ENCODE data around the gene RNF4.

The RNF4 gene

DNA sequence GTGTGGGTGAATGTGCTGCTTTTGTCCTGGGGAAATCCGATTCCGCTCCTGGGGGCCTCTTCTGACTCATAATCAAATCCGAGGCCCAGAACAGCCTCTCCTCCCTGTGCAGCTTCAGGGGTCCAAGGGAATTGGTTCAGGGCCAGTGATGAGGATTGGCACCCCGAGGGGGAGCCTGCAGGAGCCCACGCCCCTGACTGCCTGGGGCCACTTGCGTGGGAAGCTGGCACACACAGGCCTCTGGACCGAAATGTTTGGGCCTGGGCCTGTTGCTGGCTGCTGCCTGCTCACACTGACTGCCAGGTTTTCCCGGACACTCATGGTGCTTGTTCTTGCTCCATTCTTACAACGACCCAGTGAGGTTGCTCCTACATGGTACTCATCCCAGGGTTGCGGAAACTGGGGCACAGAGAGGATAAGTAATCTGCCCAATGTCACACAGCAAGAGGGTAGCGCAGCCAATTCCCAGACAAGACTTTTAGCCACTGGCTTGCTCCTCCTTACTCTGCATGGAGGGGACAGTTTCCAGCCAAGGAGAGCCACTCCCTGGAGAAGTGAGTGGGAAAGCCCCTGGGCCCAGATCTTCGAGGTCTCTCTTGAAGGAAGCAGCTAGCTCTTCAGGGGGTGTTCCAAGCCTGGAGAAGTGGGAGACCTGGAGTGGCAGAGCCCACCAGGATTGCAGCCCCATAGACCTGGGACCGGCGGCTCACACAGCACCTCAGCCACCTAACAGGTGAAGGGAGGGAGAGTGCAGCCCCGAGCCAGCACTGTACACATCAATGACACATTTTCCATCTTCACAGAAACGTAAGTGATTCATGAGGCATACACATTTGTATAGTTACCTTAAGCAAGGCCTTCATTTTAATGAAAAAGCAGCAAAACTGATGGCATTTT lies 29.8 kb upstream of the RNF4 start:
- DNase-seq, result no peak

DNA sequence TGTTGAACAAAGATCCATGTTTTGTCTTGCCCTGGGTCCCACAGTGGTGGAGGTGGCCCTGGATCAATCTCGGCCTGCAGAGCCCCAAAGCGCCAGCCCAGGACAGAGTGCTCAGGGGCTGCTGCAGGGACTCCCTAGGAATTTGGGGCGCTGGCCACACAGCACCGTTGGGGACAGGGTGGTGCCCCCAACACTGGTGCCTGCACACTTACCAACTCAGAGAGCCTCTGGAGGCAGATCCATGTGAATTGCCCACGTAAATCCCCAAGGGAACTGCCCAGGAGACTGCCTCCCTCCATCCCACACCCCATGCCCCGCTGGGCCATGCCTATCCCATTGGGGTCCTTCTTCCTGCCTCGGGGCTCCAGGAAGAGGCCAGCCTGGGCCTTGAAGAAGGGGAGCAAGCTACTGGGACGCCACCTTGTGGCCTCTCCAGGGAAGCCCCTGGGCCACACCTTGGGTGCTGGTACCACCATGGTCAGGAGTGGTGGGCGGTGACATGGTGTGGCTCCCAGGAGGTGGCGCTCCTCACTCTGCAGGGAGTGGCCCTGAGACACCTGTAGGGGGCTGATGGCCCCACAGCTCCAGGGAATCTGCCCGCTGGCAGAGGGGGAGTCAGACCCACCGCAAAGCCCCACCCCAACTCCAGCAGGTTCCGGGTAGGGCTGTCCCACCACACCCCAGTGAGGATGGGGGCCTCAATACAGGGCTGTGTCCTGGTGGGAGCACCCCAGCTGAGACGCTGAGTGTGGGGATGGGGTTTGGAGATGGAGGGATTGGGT lies 27.3 kb upstream of the RNF4 start:
- DNase-seq, result peak; percentile 11

GRCh38 chr4:2442175-2442993 lies 26.5 kb upstream of the RNF4 start:
- no peak for DNase-seq

GRCh38 chr4:2443061-2443730 lies 25.7 kb upstream of the RNF4 start:
- DNase-seq, result no peak

- DNase-seq, result no peak
Observed at GRCh38 chr4:2443956-2444740, 24.8 kb upstream of the RNF4 start.

DNA sequence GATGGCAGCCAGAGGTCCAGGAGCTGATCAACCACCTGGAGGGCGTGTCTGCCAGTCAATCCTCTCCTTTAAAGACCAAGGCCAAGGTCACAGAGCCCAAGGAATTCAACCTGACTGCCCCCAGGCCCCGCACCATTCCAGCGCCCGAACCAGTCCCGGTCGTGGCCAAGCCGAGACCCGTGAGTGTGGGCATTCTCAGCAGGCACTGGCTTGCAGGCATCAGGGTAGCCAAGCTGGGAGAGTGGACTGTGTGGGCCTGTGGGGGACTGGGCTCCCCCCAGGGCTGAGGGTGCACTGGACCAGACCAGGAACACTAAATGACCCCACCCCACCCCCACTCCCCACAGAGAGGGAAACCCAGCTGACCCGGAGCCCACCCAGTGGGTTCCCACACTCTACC lies 23.8 kb upstream of the RNF4 start:
- DNase-seq, result no peak

- DNase-seq, result no peak
Observed at GRCh38 chr4:2445571-2445970, 23.3 kb upstream of the RNF4 start.

GRCh38 chr4:2446656-2447564 lies 22.0 kb upstream of the RNF4 start:
- DNase-seq, result no peak

- DNase-seq, result no peak
Observed at GRCh38 chr4:2448589-2448988, 20.3 kb upstream of the RNF4 start.

DNA sequence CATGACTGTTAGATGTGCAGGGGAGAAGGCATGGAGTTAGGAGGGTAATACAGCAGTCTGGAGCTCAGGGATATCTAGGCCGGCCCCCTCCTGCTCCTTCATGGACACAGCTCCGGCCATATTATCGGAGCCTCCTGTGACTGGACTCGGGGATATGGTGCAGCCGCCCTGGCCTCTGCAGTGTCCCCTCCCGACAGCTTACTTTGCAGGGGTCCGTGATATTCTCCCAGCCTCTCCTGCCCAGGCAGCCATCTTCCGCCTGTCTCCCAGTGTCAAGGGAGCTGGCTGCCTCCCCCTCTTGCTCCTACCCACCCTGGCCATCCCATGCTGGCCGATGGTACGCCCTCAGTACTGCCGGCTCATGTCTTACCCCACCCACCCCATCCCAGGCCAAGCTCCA lies 19.9 kb upstream of the RNF4 start:
- no peak for DNase-seq

GRCh38 chr4:2449511-2450392 lies 19.2 kb upstream of the RNF4 start:
- DNase-seq, result no peak

DNA sequence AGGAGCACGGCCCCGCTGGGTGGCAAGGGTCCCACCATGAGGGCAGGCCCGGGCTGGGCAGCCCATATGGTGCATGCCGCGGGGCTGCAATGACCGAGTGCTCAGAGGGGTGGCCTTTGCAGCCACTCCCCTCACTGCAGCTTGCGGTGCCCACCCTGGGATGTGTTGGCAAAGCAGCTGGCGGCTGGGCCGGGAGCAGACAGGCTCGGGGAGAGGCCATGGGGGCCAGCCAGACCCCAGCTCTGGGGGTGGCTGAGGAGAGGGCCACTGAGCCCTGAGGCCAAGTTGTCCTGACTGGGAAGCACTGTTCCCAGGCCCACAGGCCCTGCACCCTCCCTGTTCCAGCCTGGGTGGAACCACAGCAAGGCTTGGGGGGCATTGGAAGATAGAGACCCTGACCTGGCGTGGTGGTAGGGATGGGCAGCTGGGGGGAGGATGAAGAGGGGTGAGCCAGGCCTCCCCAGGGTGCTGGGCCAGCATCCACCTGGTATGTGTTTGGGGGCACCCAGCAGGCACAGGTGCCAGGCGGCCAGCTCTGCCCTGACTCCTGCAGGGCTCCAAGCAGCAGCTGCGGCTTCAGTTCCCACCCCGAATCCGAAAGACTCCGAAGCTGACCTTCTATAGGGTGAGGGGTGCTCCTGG lies 18.4 kb upstream of the RNF4 start:
- DNase-seq, result no peak

DNA sequence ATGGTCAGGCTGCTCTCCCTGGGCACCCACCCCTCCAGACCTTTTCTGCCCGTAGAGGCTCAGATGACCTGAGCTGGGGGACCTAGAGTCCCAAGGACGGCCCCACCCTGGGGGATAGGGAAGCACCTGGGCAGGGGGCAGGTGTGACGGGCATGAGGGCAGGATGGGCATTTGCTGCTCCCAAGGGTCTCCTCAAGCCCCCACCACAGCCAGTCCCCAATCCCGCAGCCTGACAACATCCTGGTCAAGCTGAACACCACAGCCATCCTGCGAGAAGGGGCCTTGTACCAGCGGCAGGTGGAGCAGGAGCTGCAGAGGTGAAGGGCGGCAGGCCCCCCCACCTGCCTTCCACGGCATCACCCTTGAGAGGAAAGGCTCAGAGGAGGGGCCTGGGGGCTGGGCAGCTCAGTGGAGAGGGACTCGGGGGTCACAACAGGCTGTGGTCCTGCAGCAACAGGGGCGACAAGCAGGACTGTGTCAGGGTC lies 17.8 kb upstream of the RNF4 start:
- DNase-seq, result no peak

GRCh38 chr4:2451821-2452785 lies 16.8 kb upstream of the RNF4 start:
- no peak for DNase-seq

- no peak for DNase-seq
Observed at GRCh38 chr4:2457481-2458295, 11.2 kb upstream of the RNF4 start.

DNA sequence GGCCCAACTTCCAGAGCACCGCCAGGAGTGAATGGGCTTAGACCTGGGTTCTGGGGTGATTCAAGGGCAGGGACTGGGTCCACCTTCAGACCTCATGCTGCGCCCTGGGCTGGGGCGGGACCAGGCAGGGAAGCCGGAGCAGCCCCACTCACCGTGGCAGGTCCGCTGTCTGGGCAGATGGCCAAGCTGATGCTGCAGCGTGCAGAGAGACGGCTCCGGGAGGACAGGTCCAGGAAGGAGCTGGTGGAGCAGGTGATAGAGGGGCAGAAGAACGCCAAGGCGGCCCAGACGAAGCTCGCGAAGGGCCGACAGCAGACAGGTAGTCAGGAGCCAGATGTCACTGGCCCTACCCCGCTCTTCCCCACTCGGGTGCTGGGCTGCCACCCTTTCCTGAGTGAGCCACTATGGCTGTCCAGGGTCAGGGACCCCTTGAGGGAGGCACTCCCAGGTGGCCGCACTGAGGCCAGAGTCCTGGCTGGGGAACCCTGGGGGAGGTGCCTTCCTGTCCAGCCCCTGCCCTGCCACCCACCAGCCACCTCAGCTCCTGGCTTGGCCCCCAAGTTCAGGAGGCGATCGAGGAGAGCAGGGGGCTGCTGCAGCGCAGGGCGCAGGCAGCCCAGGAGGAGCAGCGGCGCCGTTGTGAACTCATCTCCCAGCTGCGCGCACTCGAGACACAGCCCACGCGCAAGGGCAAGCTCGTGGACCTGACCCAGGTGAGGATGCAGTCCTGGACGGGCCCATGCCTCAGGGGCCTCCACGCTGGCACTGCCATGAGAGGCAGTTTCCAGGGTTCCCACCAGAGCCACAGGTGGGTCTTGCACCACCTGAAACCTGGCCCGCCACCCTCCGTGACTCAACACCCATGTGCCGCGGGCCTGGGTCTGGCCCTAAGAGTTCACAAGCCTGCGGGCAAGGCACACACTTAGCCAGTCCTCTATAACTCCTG lies 10.1 kb upstream of the RNF4 start:
- DNase-seq, result no peak
